Mammary epithelial cell (primary cell): Measurements from ENCODE around the gene KCNIP4.

ENCODE experiments used
- CTCF ChIP-seq, 2 donors: IDR thresholded peaks in 1 of 2; conservative IDR thresholded peaks in 1 of 2; 2 replicates each; pipeline ENCODE4 v1.5.1; 2011 to 2012; ENCODE audit warnings: inconsistent platforms in 2 of 2, low read length in 2 of 2, mild to moderate bottlenecking in 2 of 2, control low read depth in 1 of 2, low read depth in 1 of 2; ENCODE audit not compliant: insufficient read depth in 1 of 2; ENCODE audit errors: extremely low read depth in 1 of 2
- EZH2 ChIP-seq: IDR thresholded peaks from 2 replicates; pipeline ENCODE4 v1.6.1; 2012; ENCODE audit warnings: low read length, inconsistent platforms, borderline replicate concordance

- TF ChIP-seq EZH2 (no peak), CTCF (conservative IDR thresholded peaks at IDR 0.05 in 1 of 2, IDR thresholded peaks at IDR 0.05 in 1 of 2; ENCODE audit: extremely low read depth in 1 of 2, insufficient read depth in 1 of 2, low read depth in 1 of 2, low read length in 2 of 2) (no peak)
Observed at GRCh38 chr4:20983763-20984575, 964.6 kb downstream of the KCNIP4 start.
